ENCODE data around the gene NRP1.

DNA sequence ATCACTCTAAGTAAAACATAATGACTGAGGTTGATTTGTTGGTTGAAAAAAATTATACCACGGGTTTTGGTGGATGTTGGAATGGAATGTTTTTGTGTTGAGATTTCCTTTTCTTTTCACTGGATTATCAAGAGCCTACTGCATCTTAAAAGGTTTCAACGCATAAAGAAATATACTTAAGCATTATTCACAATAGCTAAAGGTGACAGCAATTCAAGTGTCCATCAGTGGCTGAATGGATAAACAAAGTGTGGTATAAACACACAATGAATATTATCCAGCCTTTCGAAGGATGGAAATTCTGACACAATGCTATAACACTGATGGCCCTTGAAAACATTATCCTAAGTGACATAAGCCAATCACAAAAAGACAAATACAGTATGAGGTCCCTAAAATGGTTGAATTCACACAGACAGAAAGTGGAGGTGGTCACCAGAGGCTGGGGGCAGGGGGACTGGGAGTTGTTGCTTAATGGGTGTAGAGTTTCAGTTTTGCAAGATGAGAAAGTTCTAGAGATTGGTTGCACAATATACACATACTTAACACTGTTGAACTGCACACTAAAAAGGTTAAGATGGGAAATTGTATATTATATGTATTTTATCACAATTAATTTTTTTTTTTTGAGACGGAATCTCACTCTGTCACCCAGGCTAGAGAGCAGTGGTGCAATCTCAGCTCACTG is 122.3 kb downstream of the NRP1 start:
- no peak for TF ChIP-seq YY1 (IDR thresholded peaks at IDR 0.05)
- TF ChIP-seq, protein P1, sequence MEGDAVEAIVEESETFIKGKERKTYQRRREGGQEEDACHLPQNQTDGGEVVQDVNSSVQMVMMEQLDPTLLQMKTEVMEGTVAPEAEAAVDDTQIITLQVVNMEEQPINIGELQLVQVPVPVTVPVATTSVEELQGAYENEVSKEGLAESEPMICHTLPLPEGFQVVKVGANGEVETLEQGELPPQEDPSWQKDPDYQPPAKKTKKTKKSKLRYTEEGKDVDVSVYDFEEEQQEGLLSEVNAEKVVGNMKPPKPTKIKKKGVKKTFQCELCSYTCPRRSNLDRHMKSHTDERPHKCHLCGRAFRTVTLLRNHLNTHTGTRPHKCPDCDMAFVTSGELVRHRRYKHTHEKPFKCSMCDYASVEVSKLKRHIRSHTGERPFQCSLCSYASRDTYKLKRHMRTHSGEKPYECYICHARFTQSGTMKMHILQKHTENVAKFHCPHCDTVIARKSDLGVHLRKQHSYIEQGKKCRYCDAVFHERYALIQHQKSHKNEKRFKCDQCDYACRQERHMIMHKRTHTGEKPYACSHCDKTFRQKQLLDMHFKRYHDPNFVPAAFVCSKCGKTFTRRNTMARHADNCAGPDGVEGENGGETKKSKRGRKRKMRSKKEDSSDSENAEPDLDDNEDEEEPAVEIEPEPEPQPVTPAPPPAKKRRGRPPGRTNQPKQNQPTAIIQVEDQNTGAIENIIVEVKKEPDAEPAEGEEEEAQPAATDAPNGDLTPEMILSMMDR (IDR thresholded peaks at IDR 0.05; ENCODE audit: low read depth, low read length, missing input control), result no peak
- TF ChIP-seq, protein P2, sequence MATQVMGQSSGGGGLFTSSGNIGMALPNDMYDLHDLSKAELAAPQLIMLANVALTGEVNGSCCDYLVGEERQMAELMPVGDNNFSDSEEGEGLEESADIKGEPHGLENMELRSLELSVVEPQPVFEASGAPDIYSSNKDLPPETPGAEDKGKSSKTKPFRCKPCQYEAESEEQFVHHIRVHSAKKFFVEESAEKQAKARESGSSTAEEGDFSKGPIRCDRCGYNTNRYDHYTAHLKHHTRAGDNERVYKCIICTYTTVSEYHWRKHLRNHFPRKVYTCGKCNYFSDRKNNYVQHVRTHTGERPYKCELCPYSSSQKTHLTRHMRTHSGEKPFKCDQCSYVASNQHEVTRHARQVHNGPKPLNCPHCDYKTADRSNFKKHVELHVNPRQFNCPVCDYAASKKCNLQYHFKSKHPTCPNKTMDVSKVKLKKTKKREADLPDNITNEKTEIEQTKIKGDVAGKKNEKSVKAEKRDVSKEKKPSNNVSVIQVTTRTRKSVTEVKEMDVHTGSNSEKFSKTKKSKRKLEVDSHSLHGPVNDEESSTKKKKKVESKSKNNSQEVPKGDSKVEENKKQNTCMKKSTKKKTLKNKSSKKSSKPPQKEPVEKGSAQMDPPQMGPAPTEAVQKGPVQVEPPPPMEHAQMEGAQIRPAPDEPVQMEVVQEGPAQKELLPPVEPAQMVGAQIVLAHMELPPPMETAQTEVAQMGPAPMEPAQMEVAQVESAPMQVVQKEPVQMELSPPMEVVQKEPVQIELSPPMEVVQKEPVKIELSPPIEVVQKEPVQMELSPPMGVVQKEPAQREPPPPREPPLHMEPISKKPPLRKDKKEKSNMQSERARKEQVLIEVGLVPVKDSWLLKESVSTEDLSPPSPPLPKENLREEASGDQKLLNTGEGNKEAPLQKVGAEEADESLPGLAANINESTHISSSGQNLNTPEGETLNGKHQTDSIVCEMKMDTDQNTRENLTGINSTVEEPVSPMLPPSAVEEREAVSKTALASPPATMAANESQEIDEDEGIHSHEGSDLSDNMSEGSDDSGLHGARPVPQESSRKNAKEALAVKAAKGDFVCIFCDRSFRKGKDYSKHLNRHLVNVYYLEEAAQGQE (IDR thresholded peaks at IDR 0.05), result no peak
- TF ChIP-seq JUND (IDR thresholded peaks at IDR 0.05), result no peak
- no peak for TF ChIP-seq TAF1 (conservative IDR thresholded peaks at IDR 0.05)
- TF ChIP-seq, protein P3, sequence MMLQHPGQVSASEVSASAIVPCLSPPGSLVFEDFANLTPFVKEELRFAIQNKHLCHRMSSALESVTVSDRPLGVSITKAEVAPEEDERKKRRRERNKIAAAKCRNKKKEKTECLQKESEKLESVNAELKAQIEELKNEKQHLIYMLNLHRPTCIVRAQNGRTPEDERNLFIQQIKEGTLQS (IDR thresholded peaks at IDR 0.05), result no peak
